HEK293 (cell line): ENCODE results near the gene CENPP.

Experiments used
- PBX3 ChIP-seq: sonication (generic); formaldehyde crosslinking; IDR thresholded peaks from 2 replicates; pipeline ENCODE4 v1.8.1; 2022; ENCODE audit warnings: mild to moderate bottlenecking, moderate library complexity, missing genetic modification reagents
- RBAK ChIP-seq: fragments of 450-650 bp; formaldehyde crosslinking; IDR thresholded peaks from 2 replicates; pipeline ENCODE4 v1.5.1; 2016; ENCODE audit warnings: missing biosample characterization, missing genetic modification characterization
- ZBTB49 ChIP-seq: fragments of 450-650 bp; formaldehyde crosslinking; IDR thresholded peaks from 2 replicates; pipeline ENCODE4 v1.5.1; 2016; ENCODE audit warnings: missing biosample characterization, missing genetic modification characterization, low read depth
- ZNF114 ChIP-seq: fragments of 450-650 bp; formaldehyde crosslinking; IDR thresholded peaks from 2 replicates; pipeline ENCODE4 v1.5.0; 2017; ENCODE audit warnings: missing biosample characterization, missing genetic modification characterization

GRCh38 chr9:92603990-92604389 is 278.2 kb downstream of the CENPP start:
- TF ChIP-seq ZNF114 (no peak), ZBTB49 (no peak), RBAK (tag by site-specific recombination) (no peak), PBX3 (CRISPR knock-in tag) (no peak)
